Dedifferentiated amniotic fluid mesenchymal stem cell (primary cell): ENCODE data around the gene WIPF2.
A peak's percentile ranks its signal among the peaks of the same experiment; 100 is the strongest.

Experiments
- DNase-seq: peaks from one replicate; pipeline ENCODE4 v3.0.0-alpha.2; 2016; ENCODE audit errors: extremely low spot score

The WIPF2 gene

GRCh38 chr17:40313668-40314583, 94.8 kb downstream of the WIPF2 start:
- no peak for DNase-seq

- peak; percentile 70 for DNase-seq
These were observed 95.5 kb downstream of the WIPF2 start for GRCh38 chr17:40314584-40314956.

- DNase-seq, result no peak
These were observed 96.1 kb downstream of the WIPF2 start for GRCh38 chr17:40315206-40315605.

- no peak for DNase-seq
These were observed 96.8 kb downstream of the WIPF2 start for GRCh38 chr17:40315678-40316570.

GRCh38 chr17:40316571-40317344, 97.7 kb downstream of the WIPF2 start:
- DNase-seq, result no peak

- peak; percentile 70 for DNase-seq
These were observed 98.3 kb downstream of the WIPF2 start for GRCh38 chr17:40317345-40317873.

- peak; percentile 96 for DNase-seq
These were observed 99.1 kb downstream of the WIPF2 start for GRCh38 chr17:40317880-40318829.

- DNase-seq, result no peak
These were observed 99.8 kb downstream of the WIPF2 start for GRCh38 chr17:40318830-40319391.

GRCh38 chr17:40319651-40320540, 100.8 kb downstream of the WIPF2 start:
- no peak for DNase-seq

GRCh38 chr17:40320756-40321523, 101.8 kb downstream of the WIPF2 start:
- DNase-seq, result no peak

GRCh38 chr17:40321524-40321929, 102.4 kb downstream of the WIPF2 start:
- no peak for DNase-seq

- DNase-seq, result no peak
These were observed 102.9 kb downstream of the WIPF2 start for GRCh38 chr17:40321961-40322357.

GRCh38 chr17:40322358-40323315, 103.5 kb downstream of the WIPF2 start:
- DNase-seq, result no peak

GRCh38 chr17:40323391-40324381, 104.6 kb downstream of the WIPF2 start:
- no peak for DNase-seq

- DNase-seq, result no peak
These were observed 106.3 kb downstream of the WIPF2 start for GRCh38 chr17:40325156-40326013.
